GM18507 (cell line): ENCODE results near the gene CX3CL1.
"Not testable (repeated sequence)": the region's sequence is repeated elsewhere in the genome, so short reads cannot be mapped to it uniquely, and the experiment has no call there.

Source experiments
- DNase-seq: peaks from one replicate; pipeline ENCODE4 v3.0.0; 2011; ENCODE audit warnings: low read depth; ENCODE audit not compliant: insufficient read length; ENCODE audit errors: extremely low spot score
- FAIRE-seq: peaks from 2 replicates; lab custom pipeline; 2011; peaks lifted over from hg19 to GRCh38; lab: Jason Lieb, UNC

Gene CX3CL1

DNA sequence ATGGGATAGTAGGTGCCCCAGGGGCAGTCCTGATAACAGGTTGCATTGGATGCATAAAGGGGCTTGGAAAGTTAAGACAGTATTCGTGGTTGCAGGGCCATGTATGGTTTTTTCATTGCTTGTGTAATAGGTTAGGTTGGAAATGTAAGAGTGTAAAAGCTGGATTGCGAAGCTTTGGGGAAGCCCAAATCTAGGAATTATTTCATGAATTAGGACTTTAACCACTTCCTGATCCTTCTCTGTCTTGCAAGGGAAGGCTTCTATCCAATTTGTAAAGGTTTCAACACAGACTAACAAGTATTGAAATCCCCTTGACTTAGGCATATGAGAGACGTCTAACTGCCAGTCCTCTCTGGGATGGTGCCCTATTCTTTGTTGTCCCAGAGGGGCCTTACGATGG lies 24.5 kb downstream of the CX3CL1 start:
- no peak for DNase-seq
- no peak for FAIRE-seq

DNA sequence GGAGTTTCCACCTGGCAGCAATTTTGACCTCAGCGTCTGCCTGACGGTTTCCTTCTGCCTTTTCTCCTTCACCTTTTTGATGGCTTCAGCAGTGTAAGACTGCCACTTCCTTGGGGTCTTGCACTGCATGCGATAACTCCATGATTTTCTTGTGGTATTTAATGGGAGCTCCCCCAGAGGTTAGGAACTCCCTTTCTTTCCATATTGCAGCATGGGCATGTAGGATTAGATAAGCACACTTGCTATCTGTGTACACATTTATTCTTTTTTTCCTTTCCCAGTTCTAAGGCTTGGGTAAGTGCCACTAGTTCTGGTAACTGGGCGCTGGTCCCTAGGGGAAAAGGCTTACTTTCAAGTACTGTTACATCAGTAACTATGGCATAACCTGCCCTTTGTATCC lies 25.2 kb downstream of the CX3CL1 start:
- not testable (repeated sequence) for DNase-seq, FAIRE-seq

DNA sequence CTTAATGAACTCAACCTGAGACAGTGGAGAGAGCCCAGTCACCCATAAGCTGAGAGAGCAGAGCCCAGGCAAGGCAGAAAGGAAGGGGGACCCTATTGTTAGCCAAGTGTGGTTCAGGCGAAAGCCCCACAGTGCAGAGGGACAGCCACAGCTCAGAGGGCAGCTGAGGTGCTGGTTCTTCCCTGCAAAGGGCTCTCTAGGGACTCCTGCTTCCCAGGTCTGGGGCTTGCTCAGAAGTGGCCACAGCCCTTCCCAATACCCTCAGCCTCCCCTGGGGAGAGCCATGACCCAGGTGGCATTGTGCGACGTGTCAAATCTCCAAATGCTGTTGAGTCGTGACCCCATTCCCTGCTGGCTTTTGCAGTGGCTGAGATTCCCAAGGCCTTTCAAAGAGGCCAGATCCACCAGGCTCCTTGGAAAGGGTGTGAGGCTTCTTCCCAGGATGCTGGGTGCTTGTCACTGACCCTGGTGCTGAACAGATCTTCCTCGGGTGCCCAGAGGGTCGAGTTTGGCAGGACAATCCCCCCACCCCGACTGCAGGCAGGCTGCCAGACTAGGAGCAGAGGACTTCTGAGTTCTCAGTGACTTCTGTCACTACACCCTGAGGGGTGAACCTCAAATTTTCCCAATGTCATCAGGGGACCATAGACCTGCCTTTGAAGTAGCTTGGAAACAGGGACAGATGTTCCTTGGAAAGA lies 29.8 kb downstream of the CX3CL1 start:
- no peak for DNase-seq
- FAIRE-seq, result no peak

DNA sequence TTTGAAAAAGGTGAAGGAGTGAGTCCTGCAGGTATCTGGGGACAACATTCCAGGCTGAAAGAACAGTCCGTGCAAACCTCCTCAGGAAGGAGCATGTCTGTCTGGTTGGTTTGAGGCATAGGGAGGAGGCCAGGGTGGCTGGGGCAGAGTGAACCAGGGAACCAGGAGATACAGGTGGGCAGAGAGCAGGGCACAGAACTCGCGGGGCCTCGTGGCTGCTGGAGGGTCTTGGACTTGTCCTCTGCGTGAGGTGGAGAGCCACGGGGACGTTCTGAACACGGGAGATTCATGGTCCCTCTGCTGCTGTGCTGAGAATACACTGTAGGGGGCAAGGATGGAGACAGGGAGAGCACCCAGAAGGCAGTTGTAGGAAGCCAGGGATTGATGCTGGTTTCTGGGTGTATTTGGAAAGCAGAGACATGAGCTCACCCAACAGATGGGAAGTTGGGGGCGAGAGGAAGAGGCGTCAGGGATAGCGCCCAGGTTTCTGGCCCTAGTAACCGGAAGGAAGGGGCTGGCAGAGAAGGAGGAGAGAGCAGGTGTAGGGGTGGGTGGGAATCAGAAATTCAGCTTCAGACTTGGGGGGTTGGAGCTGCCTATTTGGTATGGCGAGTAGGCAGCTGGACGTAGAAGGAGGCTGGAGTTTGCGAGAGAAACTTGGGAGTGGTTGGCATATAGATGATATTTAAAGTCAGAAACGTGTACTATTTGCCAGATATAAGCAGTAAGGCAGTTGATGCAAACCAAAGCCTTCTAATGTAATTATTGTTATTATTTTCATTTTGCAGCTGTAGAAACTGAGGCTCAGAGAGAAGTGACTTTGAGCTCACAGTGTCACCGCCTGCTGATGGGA lies 31.9 kb downstream of the CX3CL1 start, which contains the start of gene CCL17:
CCL17 (plus strand) TSS at position 803 of the 853 bp plus-strand sequence. CDS start 9,166 bp downstream, outside the sequence.
- DNase-seq, result no peak
- no peak for FAIRE-seq

DNA sequence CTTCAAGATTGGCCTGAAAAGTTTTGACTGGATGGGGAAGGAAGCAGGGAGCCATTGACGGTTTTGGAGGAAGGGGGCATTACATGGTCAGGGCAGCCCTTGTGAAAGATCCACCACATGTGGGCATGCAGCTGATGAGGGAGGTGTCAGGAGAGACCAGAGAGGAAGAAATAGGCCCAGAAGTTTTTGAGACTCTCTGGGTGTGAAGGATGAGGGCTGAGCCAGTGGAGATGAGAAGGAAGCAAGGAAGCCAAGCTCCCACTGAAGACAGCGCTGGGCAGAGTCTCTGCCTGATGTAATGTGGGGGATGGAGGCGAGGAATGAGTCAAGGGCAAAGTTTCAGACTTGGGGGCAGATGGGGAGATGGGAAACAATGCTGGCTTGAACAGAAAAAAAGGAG lies 32.8 kb downstream of the CX3CL1 start:
- DNase-seq (no peak), FAIRE-seq (no peak)

DNA sequence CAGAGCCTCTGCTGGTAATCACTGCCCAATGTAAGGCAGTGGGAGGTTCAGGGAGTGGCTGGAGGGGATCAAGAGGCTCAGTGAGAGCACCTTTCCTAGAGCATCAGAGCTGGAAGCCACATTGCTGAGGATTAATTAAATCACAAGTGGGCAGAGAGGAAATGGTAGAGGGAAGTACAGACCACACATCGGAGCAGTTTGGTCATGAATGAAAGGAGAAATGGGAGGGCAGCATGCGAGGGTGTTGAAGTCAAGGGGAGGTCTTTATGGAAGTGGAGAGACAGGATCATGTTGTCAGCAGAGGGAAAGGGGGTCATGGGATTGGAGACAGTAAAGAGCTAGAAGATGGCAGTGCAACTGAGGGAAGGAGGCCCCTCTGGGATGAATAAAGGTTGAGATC lies 34.6 kb downstream of the CX3CL1 start:
- no peak for FAIRE-seq

DNA sequence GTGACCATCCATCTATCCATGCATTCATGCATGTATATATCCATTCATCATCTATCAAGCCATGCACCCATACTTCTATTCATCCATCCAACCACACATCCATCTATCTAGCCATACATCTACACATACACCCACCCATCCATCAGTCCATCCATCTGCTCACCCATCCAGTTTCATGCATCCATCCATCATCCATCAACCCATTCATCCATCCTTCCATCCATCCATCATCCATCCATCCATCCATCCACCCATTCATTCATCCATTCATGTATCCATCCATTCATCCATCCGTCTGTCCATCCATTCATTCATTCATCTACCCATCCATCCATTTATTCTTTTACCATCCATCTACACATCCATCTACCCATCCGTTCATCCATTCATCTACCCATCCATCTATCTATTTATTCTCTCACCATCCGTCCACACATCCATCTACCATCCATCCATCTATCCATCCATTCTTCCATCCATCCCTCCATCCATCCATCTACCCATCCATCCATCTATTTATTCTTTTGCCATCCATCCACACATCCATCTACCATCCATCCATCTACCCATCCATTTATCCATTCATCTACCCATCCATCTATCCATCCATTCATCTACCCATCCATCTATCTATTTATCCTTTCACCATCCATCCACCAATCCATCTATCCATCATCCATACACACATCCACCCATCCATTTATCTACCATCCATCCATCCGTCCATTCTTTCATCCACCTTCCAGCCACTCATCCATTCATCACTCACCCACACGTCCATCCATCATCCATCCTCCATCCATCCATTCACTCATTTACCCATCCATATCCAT lies 35.4 kb downstream of the CX3CL1 start:
- FAIRE-seq (no peak), DNase-seq (no peak)

More for the DNA sequence above, 34.6 kb downstream of the CX3CL1 start:
- no peak for DNase-seq

DNA sequence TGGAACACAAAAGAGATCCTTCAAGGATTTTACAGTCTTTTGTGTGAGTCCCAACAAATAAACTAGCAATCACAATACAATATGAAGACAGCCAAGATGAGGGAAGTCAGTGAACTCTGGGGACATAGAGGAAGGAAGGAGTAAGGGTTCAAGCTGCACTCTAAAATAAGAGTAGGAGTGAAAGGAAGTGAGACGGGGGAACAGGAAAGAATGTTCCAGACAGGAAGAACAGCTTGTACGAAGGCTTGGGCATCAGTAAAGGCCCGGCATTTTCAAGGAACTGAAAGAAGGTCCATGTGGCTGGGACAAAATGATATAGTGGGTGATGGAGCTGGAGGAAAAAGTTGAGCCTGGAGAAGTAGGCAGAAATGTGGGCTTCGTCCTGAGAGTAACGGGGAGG lies 36.8 kb downstream of the CX3CL1 start:
- FAIRE-seq, result no peak

DNA sequence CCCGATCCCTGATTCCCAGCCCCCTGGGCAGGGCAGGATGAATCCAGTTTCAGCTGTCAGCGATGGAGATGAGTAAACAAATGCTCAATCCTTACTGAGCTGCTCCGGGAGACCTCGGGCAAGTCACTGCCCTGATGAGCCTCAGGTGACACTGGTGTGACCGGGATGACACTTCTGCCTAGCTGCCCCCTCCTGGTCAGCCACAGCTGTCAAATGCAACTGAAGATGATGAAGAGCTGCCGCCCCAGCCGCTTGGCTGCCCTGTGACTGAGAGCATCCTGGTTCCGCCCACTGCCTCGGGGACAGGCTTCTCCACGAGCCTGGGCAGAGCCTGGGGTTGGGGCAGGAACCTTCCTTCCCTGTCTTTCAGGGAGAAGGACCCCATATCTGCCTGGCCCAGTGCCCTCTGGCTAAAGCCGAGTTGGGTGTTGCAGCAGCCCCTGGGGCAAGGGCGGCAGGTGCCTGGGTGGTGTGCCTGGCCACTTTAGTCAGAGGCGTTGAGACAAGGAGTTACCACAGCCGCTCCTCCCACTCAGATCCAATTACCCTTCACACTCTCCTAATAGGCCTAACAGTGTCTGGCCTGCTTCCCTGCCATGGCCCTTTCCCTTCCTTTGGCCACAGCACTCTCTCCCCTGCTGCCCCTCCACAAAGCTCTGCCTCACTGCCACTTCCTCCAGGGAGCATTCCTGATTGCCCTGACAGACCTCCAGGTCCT lies 37.7 kb downstream of the CX3CL1 start:
- DNase-seq (no peak), FAIRE-seq (no peak)

More for the DNA sequence above, 36.8 kb downstream of the CX3CL1 start:
- DNase-seq, result no peak

DNA sequence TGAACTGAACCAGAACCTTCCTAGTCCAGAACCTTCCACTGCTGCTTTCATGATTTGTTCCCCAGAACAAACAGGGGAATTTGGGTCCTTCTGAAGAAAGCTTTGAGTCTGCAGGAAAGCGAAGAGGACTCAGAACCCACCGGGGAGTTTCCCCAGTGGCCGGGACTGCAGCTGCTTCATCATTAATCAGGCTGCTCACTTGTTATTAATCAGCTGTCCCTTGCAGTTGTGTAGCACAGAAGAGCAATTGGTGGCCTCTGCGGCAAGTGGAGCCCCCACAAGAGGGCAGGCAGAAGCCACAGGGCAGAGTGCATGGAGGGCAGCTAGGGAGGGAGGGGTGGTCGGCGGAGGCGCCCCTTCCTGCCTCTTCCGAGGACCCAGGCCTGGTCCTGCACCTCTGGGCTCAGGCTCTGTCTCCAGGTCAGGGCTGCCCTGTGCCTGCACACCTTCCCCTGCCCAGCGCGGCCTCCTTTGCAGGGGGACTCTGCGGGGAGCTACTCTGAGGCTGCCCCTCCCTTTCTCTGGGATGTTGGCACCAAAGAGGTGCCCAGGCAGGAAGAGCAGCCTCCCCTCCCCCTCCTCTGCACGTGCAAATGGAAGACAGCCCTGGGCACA lies 39.2 kb downstream of the CX3CL1 start:
- FAIRE-seq, result peak; percentile 29
- DNase-seq, result no peak

DNA sequence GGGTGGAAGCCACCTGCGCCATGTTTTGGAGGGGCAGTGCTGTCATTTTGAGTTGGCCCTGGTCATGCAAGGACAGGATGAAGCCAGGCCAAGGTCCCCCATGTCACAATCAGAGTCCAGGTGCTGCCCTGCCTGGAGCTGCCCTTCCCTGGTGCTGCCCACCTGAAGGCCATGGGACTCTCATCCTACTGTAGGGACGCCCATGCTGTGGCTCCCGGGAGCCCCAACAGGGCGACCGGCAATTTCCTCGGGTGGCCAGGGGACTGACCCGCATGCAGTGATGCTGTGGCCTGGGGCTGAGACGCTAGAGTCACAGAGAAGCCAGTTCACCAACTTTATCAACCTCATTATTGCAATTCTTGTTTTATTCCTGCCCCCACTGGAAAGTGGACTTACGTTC lies 40.3 kb downstream of the CX3CL1 start:
- DNase-seq, result no peak
- no peak for FAIRE-seq

DNA sequence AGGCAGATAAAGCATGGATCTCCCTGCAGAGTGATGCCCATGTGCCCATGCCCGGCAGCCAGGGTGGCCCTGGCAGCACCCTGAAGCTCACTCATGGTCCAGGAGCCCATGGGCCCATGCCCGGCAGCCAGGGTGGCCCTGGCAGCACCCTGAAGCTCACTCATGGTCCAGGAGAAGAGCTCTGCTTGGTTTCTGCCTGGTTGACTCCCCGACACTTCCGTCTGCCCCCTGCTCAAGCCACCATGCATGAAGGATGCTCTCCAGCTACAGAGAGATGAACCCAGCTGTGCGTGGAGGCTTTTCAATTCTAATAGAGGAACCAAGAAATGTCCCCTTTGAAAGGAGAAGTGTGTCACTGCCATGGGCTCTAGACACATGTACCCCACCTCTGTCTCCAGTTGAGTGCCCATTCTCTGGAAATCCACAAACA lies 41.0 kb downstream of the CX3CL1 start:
- DNase-seq (peak; percentile 50), FAIRE-seq (peak; percentile 80)

DNA sequence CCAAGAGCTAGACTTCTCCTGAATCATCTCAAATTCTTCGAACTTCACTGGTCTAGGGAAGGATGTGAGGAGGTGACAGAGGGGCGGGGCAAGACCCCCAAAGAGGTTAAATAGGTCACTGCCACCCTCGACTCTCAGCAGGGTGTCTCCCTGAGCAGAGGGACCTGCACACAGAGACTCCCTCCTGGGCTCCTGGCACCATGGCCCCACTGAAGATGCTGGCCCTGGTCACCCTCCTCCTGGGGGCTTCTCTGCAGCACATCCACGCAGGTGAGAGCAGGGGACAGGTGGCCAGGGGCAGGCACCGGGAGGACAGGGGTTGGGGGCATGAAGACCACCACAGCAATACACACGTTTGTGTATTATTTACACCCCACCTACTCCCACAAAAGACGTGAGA lies 41.4 kb downstream of the CX3CL1 start:
- no peak for FAIRE-seq
- no peak for DNase-seq

DNA sequence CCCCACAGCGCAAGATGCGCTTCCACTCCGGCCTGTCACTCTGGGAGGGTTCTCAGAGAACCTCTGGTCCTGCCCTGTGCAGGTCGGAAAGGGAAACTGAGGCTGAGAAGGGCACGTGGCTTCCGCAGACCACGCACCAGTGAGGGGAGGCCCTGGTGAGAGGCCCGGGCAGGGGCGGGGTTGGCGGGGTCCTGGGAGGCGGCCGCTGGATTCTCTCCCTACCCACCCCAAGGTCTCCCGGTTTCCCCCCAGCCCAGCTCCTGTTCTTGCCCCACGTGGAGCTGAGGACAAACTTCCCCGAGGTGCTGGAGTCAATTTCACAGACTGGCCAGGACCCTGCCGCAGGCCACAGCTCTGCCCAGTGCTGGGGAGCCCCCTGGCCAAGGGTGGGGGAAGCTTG lies 43.8 kb downstream of the CX3CL1 start:
- DNase-seq (no peak), FAIRE-seq (no peak)

DNA sequence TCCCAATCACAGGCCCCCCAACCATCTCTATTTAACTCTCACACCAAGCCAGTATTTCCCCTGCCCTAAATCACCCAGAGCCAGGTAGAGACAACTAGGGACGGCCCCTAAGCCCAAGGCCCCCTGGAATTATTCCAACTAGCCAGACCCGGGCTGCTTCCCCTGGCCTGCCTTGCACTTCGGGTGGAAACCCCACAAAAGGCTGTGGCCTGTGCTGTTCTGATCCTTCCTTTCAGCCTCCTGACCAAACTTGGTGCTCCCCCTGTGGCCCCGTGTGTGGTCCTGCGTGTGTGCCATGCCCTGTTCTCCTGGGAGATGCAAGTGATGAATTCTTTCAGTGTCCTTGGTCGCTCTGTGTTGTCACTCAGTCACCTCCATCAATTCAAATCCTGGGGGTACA lies 47.2 kb downstream of the CX3CL1 start:
- no peak for FAIRE-seq
- no peak for DNase-seq

DNA sequence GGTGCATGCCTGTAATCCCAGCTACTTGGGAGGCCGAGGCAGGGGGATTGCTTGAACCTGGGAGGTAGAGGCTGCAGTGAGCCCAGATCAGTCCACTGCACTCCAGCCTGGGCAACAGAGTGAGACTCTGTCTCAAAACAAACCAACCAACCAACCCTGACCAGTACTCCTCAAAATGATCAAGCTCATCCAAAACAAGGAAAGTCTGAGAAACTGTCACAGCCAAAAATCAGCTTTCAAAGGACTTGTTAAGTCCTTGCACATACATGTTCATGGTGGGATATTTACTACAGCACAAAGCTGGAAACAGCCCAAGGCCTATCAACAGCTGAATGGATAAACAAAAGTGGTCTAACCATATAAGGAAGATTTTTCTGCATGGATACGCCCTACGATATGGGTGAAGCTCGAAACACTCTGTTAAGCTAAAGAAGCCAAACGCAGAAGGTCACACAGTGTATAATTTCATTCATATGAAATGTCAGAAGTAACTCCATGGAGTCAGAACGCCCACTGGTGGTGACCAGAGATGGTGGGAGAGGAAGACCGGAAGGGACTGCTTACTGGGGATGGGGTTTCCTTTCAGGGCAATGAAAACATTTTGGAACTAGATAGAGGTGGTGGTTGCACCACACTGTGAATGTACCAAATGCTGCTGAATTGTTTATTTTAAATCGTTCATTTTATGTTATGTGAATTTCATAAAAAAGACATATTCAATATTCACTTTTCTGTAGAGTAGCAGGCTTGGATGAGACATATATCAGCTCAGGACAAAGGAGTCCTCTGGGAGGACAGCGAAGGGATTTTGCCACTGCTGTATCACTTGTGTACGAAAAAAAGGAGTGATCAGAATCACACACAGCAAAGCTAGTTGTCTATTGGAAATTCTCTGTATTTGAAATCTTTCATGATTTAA lies 50.0 kb downstream of the CX3CL1 start:
- no peak for DNase-seq
- no peak for FAIRE-seq

DNA sequence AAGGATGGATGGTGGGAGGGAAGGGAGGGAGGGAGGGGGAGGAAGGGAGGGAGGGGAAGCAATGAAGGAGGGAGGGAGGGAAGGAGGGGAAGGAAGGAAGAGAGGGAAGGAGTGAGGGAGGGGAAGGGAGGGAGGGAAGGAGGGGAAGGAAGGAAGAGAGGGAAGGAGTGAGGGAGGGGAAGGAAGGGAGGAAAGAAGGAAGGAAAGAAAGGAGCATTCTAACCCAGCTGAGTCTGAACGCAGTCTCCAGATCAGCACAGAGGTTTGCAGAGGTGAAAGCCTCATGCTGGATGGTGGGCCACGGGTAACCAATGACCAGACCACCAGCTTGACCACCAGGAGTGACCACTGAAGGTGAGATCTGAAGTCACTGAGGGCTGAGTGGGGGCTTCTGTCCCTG lies 50.9 kb downstream of the CX3CL1 start:
- FAIRE-seq (no peak), DNase-seq (no peak)

DNA sequence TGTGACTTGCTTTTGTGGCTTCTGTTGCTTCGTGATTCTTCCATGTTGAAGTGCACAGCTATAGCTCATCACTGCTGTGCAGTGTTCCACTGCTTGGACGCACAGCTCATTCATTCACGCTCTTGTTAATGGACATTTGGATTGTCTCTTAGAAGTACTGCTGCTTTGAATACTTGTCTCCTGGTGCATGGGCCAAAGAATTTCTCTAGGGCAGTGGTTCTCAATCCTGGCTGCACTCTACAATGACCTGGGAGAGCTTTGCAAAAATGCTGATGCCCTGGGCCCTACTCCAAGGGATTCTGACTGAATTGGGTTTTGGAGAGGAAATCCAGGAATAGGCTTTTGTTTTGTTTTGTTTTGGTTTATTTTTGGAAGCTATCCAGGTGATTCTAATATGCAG lies 52.3 kb downstream of the CX3CL1 start:
- no peak for DNase-seq
- FAIRE-seq, result no peak
